GM19239 (cell line): Measurements from ENCODE around the gene ZNF121.
"Not testable (repeated sequence)": the region's sequence is repeated elsewhere in the genome, so short reads cannot be mapped to it uniquely, and the experiment has no call there.

Experiments used
- DNase-seq: peaks from one replicate; pipeline ENCODE4 v3.0.0; 2011; ENCODE audit warnings: low spot score; ENCODE audit not compliant: insufficient read length
- FAIRE-seq: peaks from 2 replicates; lab custom pipeline; 2011; peaks lifted over from hg19 to GRCh38; lab: Jason Lieb, UNC

The ZNF121 gene

GRCh38 chr19:9584073-9584833, at the start of gene ZNF121:
TSS of gene ZNF121 (minus strand) at chr19:9584504. CDS start at chr19:9568097, 16,407 bp downstream.
- DNase-seq (peak; percentile 64), FAIRE-seq (peak; percentile 87)

- DNase-seq (no peak), FAIRE-seq (no peak)
These were observed 43.6 kb upstream of the ZNF121 start for GRCh38 chr19:9627856-9628255.

- no peak for DNase-seq
- no peak for FAIRE-seq
These were observed 38.2 kb upstream of the ZNF121 start for GRCh38 chr19:9622531-9622930.

GRCh38 chr19:9621156-9622037, 37.1 kb upstream of the ZNF121 start, which contains the start of gene ZNF561:
TSS of gene ZNF561 (minus strand) at chr19:9621232. CDS start at chr19:9619456, 1,776 bp downstream.
- DNase-seq, result peak; percentile 62
- FAIRE-seq, result peak; percentile 96

- no peak for FAIRE-seq
- no peak for DNase-seq
These were observed 36.5 kb upstream of the ZNF121 start for GRCh38 chr19:9620842-9621155.

GRCh38 chr19:9615844-9616243, 31.5 kb upstream of the ZNF121 start:
- DNase-seq (no peak), FAIRE-seq (no peak)

GRCh38 chr19:9610484-9611113, 26.3 kb upstream of the ZNF121 start:
- FAIRE-seq (no peak), DNase-seq (no peak)

GRCh38 chr19:9608912-9609311, 24.6 kb upstream of the ZNF121 start:
- FAIRE-seq (no peak), DNase-seq (no peak)

- DNase-seq, result no peak
- FAIRE-seq, result no peak
These were observed 12.7 kb upstream of the ZNF121 start for GRCh38 chr19:9597027-9597426.

- DNase-seq, result no peak
- peak; percentile 39 for FAIRE-seq
These were observed 2.5 kb upstream of the ZNF121 start for GRCh38 chr19:9586764-9587163.

GRCh38 chr19:9582081-9582725, 2.1 kb downstream of the ZNF121 start:
- FAIRE-seq, DNase-seq: not testable (repeated sequence)

- FAIRE-seq (no peak), DNase-seq (no peak)
These were observed 3.6 kb downstream of the ZNF121 start for GRCh38 chr19:9580728-9581127.

GRCh38 chr19:9570255-9570654, 14.0 kb downstream of the ZNF121 start:
- no peak for DNase-seq
- no peak for FAIRE-seq

GRCh38 chr19:9566729-9567128, 17.6 kb downstream of the ZNF121 start:
- DNase-seq (no peak), FAIRE-seq (no peak)

GRCh38 chr19:9565900-9566705, 18.2 kb downstream of the ZNF121 start:
- no peak for DNase-seq
- FAIRE-seq, result no peak

- DNase-seq, result no peak
- no peak for FAIRE-seq
These were observed 31.6 kb downstream of the ZNF121 start for GRCh38 chr19:9552536-9553274.

GRCh38 chr19:9547870-9548269, 36.4 kb downstream of the ZNF121 start:
- DNase-seq (no peak), FAIRE-seq (no peak)

GRCh38 chr19:9541281-9541680, 43.0 kb downstream of the ZNF121 start:
- FAIRE-seq, DNase-seq: not testable (repeated sequence)

- not testable (repeated sequence) for FAIRE-seq, DNase-seq
These were observed 44.4 kb downstream of the ZNF121 start for GRCh38 chr19:9539921-9540320.
